Middle frontal gyrus (tissue), 1 donor: ENCODE data around the gene MALAT1.

Experiments used
- DNase-seq: peaks from one replicate; pipeline ENCODE4 v3.0.0-alpha.2; 2015; ENCODE audit warnings: low spot score; ENCODE audit errors: extremely low spot score

The MALAT1 gene

DNA sequence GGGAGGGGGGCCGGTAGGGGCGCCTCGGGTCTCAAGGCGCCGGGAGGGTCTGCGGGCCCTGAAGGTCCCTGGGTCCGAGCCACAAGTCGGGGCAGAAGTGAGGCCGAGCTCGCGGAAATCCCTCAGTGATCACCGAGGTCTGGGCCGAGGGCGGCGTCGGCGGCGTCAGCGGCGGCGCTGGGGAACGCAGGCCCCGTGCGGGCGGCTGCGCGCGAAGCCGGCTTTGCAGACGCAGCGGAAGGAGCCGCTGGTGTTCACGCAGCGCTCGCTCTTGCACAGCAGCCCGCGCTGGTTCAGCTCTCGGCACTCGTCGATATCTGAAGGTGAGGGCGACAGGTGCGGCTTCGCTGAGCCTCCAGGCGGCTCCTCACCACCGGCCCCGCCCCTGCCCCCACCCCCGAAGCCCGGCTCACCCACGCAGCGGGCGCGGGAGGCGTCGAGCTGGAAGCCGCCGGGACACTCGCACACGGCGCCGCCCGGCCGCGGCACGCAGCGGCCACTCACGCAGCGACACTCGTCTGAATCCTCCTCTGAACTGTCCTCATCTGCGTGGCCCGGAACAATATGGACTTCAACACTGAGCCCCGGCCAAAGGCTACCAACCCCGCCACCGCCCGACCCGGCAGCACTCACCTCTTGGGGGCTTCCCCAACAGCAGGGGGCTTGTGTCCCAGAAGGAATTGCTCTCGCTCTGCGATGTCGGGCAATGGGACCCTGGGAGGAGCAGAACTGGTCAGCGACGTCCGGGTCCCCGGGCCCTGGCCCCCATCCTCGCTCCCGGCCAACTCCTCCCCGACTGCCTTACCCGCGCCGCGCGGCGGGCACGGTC is 40.3 kb downstream of the MALAT1 start:
- DNase-seq: no peak

DNA sequence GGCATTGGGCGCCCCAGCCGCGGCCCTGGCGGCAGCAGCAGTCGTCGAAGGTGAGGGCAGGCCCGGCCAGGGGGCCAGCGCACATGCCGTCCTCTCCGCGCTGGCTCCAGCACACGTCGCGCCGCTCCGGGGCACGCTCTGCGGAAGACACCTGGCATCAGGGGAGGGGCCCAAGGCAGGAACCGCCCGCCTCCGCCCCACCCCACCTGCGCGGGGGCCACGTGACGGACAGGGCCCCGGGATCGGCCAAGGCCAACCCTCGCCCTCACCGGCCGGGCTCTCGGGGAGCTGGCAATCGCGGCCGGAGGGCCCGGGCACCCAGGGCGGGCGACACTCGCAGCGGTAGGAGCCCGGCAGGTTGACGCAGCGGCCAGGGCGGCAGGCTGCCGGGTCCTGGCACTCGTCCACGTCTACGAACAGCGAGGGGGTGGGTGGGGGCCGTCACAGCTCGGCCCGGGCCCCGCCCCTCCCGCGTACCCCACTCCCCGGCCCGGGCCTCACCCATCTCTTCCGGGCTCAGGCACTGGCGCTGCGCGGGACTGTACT is 41.0 kb downstream of the MALAT1 start:
- no peak for DNase-seq

DNA sequence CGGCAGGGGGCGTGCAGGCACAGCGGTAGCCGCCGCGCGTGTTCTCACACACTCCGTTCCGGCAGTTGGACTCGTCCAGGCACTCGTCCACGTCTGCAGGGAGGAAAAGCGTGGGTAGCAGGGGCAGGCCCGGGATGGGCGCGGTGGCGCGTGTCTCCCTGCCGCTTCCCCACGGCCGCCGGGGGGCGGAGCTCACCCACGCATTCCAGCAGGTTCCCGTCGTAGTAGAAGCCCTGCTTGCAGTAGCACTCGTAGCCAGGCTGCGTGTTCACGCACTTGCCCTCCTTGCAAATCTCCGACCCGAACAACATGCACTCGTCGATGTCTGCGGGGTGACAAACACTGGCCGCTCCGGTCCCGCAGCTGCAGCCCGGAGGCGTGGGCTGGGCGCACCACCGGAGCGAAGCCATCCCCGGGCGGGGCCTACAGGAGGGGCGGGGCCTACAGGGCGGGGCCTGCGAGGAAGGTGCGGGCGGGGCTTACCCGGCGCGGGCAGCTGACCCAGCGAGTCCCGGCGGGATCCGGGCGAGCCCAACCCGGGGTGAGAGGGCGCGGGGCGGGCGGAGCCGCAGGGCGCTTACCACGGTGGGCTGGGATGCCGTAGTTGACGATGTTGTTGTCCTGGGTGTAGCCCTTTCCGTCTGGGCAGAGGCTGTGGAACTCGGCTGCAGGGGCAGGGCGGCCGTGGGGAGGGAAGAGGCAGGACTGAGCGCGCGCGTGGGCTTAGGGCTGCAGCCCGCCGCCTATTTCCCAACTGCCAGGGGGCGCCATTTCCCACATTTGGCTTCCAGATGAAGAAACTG is 41.6 kb downstream of the MALAT1 start:
- DNase-seq: peak; percentile 79

DNA sequence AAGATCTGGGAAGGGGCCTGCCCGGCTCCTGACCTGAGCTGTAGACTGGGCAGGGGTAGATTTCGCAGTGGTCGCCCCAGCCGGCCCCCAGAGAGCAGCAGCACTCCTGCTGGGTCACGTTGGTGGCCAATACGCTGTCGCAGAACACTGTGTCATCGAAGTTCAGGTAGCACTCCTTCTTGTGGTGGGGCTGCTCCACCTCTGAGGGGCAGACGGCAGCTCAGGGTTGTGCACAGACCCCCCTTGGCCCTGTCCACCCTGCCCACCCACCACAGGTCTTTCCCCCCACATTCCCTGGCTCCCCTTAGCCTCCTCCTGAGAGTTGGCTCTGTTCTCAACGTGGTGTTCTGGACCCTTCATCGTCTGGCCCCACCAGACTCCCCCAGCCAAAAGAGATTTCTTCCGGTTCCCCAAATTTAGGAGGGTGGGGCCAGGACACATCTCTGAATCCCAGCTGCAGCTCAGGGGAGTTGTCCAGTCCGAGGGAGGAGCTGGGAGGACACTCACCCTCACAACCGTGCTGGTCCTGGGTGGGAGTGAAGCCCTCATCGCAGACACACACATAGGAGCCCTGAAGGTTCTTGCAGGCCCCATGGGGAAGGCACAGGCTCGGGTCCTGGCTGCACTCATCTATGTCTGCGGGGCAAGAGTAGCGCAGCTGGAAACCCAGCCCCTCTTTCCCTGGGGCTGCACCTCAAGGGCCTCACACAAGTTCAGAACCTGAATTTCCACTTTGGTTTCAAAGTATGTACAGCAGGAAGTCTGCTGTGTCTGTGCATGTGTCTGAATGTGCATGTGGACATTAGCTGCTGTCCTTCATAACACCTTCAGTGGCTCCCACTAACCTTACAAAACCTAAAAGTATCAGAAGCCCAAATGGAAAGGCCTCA is 42.5 kb downstream of the MALAT1 start:
- no peak for DNase-seq

DNA sequence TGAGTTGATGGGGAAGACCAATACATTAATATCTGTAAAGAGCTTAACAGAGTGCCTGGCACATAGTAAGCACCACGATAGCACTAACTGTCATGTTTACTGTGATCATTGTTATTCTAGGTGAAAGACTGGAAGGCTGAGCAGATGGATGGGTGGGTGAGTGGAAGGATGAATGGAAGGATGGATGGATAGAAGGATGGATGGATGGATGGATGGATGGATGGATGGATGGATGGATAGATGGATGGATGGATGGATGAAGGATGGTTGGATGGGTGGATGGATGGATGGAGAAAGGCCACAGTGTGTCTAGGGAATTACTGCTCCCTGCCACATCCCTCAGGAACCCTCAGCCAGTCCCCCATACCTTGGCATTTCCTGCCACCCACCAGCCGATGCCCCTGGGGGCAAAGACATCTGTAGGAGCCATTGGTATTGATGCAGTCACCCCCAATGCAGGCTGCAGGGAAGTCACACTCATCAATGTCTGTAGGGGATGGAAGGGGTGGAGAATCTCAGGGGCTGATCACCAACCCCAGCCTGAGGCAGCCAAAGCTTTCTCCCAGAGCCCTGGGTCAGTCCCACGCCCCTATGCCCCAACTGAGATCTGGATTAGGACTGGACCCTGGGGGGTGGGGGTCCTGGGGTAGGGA is 44.0 kb downstream of the MALAT1 start:
- no peak for DNase-seq

DNA sequence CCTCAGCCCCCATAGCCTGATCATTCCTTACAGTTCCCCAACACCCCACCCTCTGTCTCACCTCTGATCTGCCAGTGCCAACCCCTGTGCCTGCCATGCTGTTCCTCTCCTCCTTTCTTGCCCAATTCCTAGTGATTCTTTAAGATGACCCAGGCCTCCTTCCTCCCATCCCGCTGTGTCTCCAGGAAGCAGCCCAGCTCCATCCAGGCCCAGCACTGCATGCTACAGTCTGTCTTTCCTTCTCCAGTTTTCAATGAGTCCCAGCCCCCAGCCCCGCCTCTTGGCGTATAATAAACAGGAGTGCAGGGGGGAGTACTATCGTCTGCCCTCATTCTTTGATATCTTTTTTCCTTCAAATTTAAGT is 47.0 kb downstream of the MALAT1 start:
- DNase-seq: no peak

DNA sequence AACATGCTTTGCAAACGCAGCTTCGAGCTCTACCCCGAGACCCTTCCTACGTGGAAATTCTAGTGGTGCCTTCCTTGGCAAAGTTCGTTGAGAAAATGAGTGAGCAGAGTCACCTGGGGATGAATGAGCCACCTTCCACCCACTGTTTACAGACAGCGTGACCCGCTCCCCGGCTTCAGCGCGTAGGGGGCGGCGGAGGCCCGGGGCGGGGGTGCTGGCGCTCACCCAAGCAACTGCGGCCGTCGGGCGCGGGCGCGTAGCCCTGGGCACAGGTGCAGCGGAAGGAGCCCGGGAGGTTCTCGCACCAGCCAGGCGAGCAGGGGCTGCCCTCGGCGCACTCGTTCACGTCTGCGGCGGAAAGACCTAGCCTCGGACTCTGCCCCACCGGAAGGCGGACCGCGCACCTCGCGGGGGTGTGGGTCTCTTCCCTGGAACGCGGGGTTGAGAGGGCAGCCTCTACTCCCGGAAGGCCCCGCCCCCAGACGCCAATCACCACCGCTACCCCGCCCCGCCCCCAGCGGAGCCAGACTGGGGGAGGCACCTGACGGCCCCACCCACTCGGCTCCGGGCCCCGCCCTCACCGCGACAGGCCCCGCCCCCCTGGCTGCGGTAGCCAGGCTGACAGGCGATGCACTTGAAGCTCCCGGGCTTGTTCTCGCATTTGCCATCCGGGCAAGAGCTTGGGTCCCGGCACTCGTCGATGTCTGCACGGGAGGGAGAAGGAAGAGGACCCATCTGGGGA is 47.5 kb downstream of the MALAT1 start:
- no peak for DNase-seq

DNA sequence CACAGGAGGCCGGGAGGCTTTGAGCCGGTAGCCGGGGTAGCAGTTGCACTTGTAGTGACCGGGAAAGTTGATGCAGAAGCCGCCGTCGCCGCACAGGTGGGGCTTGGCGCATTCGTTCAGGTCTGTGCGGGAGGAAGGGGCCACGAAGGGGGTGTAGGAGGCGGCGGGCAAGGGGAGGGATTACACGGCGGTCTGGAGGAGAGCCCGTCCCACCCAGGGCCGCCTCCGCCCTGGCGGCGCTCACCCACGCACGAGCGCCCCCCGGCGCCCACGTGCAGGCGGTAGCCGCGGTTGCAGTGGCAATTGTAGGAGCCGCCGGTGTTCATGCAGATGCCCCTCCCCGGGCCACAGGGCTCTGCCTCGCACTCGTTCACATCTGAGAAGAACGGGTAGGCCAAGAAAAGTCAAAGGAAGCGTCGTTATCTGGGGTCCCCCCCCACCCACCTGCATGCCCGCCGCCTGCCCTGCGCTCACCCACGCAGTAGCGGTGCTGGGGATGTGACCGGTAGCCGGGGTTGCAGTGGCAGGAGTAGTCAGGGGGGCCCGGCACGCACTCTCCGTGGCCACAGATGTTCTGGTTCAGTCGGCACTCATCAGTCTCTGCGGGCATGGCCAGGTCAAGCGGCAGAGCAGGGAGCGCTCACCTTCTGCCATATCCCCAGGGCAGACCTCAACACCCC is 48.7 kb downstream of the MALAT1 start:
- no peak for DNase-seq

DNA sequence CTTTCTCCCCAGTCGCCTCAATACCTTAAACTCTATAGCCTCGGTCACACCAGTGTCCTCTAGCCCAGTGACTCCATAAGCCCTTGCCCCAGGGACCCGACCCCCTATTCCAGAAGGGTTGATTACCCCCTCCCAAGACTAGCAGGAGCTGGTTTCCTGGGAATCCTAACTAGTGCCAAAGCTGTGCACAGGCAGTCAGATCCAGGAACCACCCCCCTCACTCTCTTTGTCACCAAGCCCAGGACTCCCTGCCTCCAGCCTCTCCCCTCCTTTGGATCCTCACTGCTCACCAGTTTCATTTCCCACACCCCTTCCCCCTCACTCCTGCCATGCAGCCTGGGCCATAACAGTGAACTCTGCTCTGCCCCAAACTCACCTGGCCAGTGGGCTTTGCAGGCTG is 49.5 kb downstream of the MALAT1 start:
- DNase-seq: no peak

DNA sequence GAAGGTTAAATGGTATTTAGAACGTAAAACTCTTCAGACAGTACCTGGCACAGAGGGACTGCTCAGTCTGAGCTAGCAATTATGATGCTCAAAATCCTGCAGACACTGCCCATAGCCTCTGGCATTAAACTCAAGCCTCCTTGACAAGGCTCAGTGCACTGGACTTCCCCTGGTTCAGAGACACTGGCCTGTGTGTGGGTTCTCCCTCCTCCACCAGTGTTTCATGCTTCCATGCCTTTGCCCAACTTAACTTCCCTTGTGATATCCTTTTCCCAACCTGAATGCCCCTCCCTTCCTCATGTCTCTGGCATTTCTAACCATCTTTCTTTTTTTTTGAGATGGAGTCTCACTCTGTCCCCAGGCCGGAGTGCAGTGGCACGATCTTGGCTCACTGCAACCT is 50.3 kb downstream of the MALAT1 start:
- no peak for DNase-seq

DNA sequence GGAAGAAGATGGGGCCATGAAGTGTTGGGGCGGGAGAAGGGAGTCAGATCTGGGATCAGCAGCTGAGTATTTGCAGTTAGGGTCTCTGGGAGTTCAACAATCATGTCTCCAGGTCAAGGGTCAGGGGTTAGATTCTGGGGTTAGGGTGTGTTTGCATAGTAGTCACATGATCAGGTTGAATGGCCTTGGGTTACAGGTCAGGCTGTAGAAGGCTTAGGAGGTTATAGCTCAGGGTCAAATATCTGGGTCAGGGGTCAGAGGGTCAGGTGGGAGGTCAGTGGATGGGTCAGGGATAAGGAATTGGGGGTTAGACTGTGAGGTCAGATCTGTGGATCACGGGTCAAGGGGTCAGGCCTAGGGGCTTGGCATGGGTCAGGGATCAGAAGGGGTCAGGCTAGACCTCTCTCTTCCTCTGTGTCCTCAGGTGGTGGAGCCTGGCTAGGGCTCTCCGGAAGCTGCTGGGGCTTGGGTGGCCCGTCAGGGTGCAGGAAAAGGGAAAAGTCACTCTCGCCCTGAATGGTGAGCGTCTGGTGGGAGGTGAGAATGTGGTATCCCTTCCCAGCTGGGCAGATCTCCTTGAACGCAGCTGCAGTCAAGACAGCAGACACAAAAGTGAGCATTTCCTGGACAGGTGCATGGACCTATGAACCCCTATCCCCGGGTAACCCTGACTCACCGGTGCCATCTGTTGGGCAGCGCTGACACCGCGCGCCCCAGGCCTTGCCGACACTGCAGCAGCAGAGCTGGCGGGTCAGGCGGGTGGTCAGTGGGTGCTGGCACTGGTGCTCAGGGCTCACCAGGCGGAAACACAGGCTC is 52.9 kb downstream of the MALAT1 start:
- no peak for DNase-seq

DNA sequence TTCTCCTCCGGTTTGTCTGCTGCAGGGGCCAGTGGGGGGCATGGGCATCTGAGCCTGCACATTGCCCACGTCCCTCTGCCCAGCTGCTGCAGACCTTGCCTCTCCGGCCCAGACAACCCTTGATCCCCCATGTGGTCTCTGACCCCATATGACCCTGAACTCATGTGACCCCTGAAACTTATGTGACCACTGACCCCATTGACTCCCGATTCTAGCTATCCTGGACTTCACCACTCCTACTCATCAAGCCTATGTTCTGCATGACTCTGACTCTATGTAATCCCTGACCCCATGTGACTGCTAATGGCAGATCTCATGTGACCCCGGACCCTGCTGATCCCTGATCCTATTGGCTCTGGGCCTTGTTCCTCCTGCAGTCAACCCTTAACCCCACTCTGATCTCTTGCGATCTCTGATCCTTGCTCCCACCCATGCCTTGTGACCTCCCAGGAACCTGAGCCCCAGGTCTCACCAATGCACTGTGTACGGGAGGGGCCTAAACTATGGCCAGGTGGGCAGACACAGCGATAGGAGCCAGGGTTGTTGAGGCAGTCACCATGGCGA is 53.6 kb downstream of the MALAT1 start:
- no peak for DNase-seq

DNA sequence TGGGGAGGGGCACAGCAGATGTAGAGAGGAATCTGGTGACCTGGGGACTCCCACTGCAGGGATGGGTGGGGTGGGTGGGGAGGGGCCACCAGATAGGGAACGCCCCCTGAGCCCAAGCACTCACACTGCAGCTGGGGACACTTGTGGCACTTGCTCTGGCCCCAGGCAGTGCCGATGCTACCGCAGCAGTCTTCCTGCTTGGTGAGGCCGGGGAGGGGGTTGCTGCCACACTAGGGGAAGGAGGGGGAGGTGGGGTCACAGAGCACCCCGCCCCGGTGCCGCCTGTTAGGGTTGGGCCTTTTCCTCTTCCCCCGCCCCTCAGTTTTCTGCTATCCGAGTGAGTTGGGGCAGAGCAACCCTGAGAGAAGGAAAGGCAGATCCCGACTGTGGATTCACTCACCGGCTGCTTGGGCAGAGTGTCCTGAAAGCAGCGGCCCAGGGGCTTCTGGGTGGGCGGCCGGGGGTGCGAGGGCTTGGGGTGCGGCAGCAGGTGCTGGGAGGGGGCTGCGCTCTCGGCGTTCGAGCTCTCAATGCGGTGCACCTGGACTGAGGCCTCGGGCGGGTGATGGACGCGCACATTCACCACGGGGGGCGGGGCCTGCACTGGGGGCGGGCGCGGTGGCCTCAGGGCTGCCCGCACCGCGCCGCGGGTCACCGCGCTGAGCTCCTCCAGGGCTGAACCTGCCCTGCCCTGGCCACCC is 54.6 kb downstream of the MALAT1 start:
- DNase-seq: no peak

DNA sequence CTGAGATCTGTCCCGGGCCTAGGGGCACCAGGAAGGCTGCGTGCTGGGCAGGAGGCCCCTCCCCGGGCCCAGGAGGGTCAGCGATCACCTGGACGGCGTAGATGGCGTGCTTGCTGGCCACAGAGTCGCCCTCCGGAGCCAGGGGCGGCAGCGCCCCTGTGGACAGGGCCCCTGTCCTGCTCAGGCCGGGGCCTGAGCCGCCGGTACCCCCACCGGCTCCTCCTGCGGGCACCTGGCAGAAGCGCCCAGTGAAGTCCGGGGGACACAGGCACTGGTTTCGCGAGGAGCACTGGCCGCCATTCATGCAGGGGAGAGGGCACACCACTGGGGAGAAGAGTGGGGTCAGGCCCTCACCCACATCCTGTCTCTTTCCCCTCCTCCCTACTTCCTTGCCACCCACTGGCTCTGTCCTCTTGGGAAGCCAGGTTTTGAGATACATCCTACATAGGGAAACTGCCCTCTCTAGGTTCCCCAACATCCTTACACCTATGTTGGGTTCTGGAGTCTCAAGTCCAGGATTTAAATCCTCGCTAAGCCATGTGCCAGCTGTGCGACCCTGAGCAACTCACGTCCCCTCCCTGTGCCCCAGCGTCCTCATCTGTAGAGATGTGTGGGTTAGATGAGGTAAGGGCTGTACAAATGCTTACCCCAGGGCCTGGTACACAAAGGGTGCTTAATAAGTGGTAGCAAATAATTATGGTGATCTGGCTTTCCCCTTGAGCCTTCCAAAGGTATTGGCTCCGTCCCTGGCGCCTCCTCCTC is 55.4 kb downstream of the MALAT1 start:
- no peak for DNase-seq

DNA sequence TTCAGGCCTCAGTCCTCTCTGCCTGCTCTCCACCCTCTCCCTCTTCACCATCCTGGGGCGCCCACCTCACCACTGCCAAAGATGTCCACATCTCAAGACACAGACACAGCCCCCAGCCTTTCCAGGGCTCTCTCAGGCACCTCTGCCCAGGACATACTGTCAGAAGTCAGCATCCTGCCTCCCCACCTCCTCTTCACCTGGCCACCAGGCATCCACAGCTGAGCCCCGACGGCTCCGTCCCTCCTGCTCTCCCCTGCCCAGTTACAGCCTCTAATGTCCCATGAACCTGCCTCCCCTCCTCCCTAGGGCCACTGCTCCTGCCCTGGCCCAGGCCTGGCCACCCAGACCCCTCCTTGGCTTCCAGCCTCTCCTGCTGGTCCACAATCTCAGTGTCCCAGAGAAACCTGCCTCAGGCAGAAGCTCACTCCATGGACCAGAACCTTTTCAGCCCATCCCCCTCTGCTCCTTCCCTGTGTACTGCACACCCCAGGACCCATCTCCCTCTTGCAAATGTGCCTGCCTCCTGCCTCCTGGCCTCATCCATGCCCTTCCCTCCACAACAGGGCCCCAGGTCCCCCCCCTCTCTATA is 56.1 kb downstream of the MALAT1 start:
- DNase-seq: no peak

DNA sequence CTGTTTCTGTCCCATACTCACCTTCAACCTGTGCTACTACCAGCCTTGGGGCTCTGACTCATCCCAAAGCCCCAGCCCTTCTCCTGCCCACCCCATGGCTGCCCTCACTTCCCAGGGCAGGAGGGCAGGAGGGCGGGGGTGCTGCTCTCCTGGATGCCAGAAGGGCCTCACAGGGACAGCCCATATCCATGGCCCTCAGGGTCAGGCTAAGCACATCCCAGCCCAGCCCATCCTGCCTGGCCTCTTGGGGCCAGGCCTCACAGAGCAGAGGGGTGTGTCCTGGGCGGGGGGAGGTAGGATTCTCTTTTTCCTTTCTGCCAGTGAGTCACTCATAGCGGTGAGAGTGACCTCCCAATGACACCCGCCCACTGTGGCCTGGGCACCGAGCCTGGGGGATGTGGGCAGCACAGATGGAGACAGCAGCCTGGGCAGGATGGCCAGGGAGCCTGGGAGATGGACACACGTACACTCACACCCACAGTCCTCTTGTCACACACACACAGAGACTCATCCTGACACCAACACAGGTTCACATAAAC is 56.9 kb downstream of the MALAT1 start:
- no peak for DNase-seq
